Measurements from ENCODE around the gene MYG1.

- TF ChIP-seq KLF7 (tag by site-specific recombination; IDR thresholded peaks at IDR 0.05; ENCODE audit: borderline replicate concordance) (no peak), ZNF558 (tag by site-specific recombination; IDR thresholded peaks at IDR 0.05) (no peak), ZBTB7A (tag by site-specific recombination; IDR thresholded peaks at IDR 0.05; ENCODE audit: low read depth) (no peak), HOXD13 (CRISPR knock-in tag; IDR thresholded peaks at IDR 0.05; ENCODE audit: borderline replicate concordance) (no peak), CTCF (tag by site-specific recombination; IDR thresholded peaks at IDR 0.05) (no peak), ZNF670 (tag by site-specific recombination; IDR thresholded peaks at IDR 0.05; ENCODE audit: low read depth) (no peak), ZNF398 (tag by site-specific recombination; IDR thresholded peaks at IDR 0.05) (no peak), ZNF488 (tag by site-specific recombination; IDR thresholded peaks at IDR 0.05) (no peak), ZBTB10 (tag by site-specific recombination; IDR thresholded peaks at IDR 0.05) (no peak), ZBTB11 (tag by site-specific recombination; conservative IDR thresholded peaks at IDR 0.05; ENCODE audit: low read depth) (no peak), TCF7L2 (IDR thresholded peaks at IDR 0.05; ENCODE audit: borderline replicate concordance, low read depth, low read length) (no peak), ZNF549 (tag by site-specific recombination; IDR thresholded peaks at IDR 0.05) (no peak), ZNF416 (tag by site-specific recombination; IDR thresholded peaks at IDR 0.05) (no peak)
- TF ChIP-seq, protein P1, sequence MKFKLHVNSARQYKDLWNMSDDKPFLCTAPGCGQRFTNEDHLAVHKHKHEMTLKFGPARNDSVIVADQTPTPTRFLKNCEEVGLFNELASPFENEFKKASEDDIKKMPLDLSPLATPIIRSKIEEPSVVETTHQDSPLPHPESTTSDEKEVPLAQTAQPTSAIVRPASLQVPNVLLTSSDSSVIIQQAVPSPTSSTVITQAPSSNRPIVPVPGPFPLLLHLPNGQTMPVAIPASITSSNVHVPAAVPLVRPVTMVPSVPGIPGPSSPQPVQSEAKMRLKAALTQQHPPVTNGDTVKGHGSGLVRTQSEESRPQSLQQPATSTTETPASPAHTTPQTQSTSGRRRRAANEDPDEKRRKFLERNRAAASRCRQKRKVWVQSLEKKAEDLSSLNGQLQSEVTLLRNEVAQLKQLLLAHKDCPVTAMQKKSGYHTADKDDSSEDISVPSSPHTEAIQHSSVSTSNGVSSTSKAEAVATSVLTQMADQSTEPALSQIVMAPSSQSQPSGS (tag by site-specific recombination; IDR thresholded peaks at IDR 0.05; ENCODE audit: low read depth) = no peak
Measured at GRCh38 chr12:53295891-53296219, 3.6 kb upstream of the MYG1 start.

Measured in HEK293 (cell line).